GM13976 (cell line): Measurements from ENCODE around the gene EED.

Source experiments
- DNase-seq: peaks from one replicate; pipeline ENCODE4 v3.0.0; 2012; ENCODE audit warnings: low spot score
- CTCF ChIP-seq: IDR thresholded peaks from 2 replicates; pipeline ENCODE4 v1.5.1; 2012; ENCODE audit warnings: borderline replicate concordance, mild to moderate bottlenecking; ENCODE audit not compliant: insufficient read depth; ENCODE audit errors: extremely low read depth, missing control alignments, control extremely low read depth
- in situ Hi-C: fragments of 300-500 bp; cut with MboI; formaldehyde crosslinking; loops from one replicate; pipeline ENCODE4 v1.12.0; 2022; ENCODE audit warnings: low sequenced_read_pairs, mixed read lengths, inconsistent platforms; ENCODE audit not compliant: unreplicated experiment

The EED gene

GRCh38 chr11:86274503-86274902 lies 29.9 kb downstream of the EED start:
- TF ChIP-seq CTCF = no peak
- DNase-seq = no peak
- in situ Hi-C loops = no loop called here

GRCh38 chr11:86274999-86275398 lies 30.4 kb downstream of the EED start:
- no peak for DNase-seq
- in situ Hi-C loops = no loop called here
- TF ChIP-seq CTCF = no peak

GRCh38 chr11:86275493-86276370 lies 31.2 kb downstream of the EED start:
- in situ Hi-C loops = no loop called here
- TF ChIP-seq CTCF = no peak
- DNase-seq = no peak

- in situ Hi-C loops = no loop called here
- no peak for DNase-seq
- TF ChIP-seq CTCF = no peak
These were observed 33.2 kb downstream of the EED start for GRCh38 chr11:86277741-86278140.

GRCh38 chr11:86278226-86278625 lies 33.7 kb downstream of the EED start:
- TF ChIP-seq CTCF = no peak

GRCh38 chr11:86279747-86280146 lies 35.2 kb downstream of the EED start:
- TF ChIP-seq CTCF = no peak
- in situ Hi-C loops = no loop called here

More at GRCh38 chr11:86278226-86278625, 33.7 kb downstream of the EED start:
- no peak for DNase-seq
- in situ Hi-C loops = no loop called here

More at GRCh38 chr11:86279747-86280146, 35.2 kb downstream of the EED start:
- DNase-seq = no peak
